C4-2B (cell line): ENCODE data around the gene IQSEC2.

Experiments
- H3K27ac ChIP-seq: fragments of 450-650 bp; 2 replicates; pipeline ENCODE4 v1.5.1; 2017
- ZFX ChIP-seq: fragments of 450-650 bp; IDR thresholded peaks from 2 replicates; pipeline ENCODE4 v1.6.1; 2017
- TF ChIP-seq, protein P1 (sequence below): fragments of 450-650 bp; conservative IDR thresholded peaks from 2 replicates; pipeline ENCODE4 v1.5.1; 2017; ENCODE audit warnings: mild to moderate bottlenecking

IQSEC2 gene

GRCh38 chrX:53265771-53266574, 15.4 kb downstream of the IQSEC2 start:
- no peak for TF ChIP-seq ZFX
- TF ChIP-seq, protein P1, sequence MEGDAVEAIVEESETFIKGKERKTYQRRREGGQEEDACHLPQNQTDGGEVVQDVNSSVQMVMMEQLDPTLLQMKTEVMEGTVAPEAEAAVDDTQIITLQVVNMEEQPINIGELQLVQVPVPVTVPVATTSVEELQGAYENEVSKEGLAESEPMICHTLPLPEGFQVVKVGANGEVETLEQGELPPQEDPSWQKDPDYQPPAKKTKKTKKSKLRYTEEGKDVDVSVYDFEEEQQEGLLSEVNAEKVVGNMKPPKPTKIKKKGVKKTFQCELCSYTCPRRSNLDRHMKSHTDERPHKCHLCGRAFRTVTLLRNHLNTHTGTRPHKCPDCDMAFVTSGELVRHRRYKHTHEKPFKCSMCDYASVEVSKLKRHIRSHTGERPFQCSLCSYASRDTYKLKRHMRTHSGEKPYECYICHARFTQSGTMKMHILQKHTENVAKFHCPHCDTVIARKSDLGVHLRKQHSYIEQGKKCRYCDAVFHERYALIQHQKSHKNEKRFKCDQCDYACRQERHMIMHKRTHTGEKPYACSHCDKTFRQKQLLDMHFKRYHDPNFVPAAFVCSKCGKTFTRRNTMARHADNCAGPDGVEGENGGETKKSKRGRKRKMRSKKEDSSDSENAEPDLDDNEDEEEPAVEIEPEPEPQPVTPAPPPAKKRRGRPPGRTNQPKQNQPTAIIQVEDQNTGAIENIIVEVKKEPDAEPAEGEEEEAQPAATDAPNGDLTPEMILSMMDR, result no peak
- H3K27ac ChIP-seq, result no peak overlapping the region

- peak overlapping the region; percentile 58 for H3K27ac ChIP-seq
- TF ChIP-seq, protein P1, result no peak
- TF ChIP-seq ZFX, result no peak
Measured at GRCh38 chrX:53263597-53264094, 17.7 kb downstream of the IQSEC2 start.

GRCh38 chrX:53262918-53263394, 18.4 kb downstream of the IQSEC2 start:
- TF ChIP-seq ZFX, result no peak
- TF ChIP-seq, protein P1, result no peak
- H3K27ac ChIP-seq, result peak overlapping the region; percentile 58

DNA sequence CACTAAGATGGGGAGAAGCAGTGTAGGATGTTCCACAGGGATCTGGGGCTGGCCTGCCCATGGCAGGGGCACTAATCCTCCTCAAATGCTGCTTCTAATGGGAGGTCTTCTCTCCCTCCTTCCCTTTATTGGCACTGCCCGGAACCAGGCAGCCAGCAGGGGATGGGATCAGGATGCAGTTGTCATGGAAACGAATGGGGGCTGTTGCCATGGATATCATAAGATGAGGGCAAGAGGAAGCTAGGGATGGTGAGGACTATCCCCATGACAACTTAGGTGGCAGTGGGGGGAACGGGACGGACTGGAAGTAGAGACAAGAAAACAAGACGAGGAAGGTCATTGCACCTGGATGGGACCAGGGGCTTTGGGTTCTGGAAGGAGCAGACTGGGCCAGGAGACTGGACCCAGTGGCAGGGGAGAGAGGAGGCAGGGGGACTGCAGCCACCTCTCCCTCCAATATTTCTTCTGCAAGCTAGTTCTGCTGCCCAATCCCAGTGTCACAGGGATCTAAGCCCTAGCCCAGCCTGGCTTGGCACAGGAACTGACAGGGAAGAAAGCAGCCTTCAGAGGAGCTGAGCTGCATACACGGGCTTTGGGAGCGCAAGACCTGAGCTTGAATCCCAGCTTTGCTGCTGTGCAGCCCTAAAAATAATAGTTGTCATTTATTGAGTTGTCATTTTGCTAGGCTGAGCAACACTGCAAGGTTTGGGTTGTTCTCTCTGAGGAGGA, 19.0 kb downstream of the IQSEC2 start:
- TF ChIP-seq, protein P1, result no peak
- no peak for TF ChIP-seq ZFX
- H3K27ac ChIP-seq, result peak overlapping the region; percentile 58

DNA sequence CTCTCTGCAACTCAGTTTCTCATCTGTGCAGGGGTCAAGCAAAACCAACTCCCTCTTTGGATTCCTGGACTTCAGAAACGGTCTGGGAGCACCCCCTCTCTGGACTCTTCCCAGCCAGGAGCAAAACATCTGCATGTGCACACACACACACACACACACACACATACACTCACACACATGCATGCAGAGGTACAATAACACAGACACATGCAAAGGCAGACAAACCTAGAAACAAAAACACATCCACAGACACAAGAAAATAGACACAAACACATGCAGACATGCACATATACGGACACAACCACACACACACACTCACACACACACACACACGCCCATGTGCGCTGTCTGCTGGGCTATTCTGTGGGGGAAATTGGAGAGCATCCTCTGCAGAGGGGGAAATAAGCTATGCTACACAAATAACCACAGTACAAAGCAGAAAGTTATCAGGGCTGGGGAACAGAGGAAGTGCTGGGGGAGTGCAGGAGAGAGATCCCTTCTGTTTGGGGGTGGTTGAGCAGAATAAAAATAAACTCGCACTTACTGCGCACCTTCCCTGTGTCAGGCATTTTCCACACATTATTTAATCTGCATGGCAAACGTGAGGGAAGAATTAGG, 19.9 kb downstream of the IQSEC2 start:
- no peak overlapping the region for H3K27ac ChIP-seq
- TF ChIP-seq ZFX, result no peak
- TF ChIP-seq, protein P1, result no peak

DNA sequence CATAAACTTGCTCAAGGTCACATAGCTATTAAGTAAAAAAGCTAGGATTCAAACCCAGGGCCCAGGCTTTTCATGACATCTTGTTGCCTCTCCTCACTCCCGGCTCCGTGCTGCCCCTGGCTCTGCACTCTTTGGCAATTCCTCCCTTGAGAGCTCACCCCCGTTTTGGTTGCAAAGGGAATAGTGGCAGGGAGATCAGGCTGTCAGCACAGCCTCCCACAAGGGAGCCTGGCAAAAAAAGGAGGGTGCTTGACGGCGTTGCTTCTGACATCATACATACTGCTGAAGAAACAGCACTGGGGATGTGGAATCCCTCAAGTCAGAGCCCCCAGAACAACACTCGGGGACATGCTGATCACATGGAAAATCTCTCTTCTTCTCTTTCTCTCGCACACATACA, 20.5 kb downstream of the IQSEC2 start:
- H3K27ac ChIP-seq, result no peak overlapping the region
- TF ChIP-seq, protein P1, result no peak
- TF ChIP-seq ZFX, result no peak
